Measurements from ENCODE around the gene POC1B. TPM values are rescaled to one million over a fixed set of nuclear protein-coding genes. Genes with fewer than 3 reads are reported as not detected.

Gene POC1B
- total and polyA plus RNA-seq, 10 donors: 10.5 to 47.3 (median 30.4) TPM

- Histone ChIP-seq H3K27me3 (replicated peaks in 1 of 7) (no peaks in the 10 kb centered on the region), H3K4me1 (peaks cover 0 to 48% (median 14%) of the 10 kb centered on the region in 6 donors), H3K4me3 (no peak overlapping the region), H3K9me3 (no peaks in the 10 kb centered on the region), H3K27ac (peak overlapping the region in 6 of 8 donors; percentile 4 to 79 (median 52)), H3K36me3 (peaks cover 0 to 5% (median 0%) of the 10 kb centered on the region in 6 donors)
- 77 to 90% (median 86%) methylated on average over 8 of the region's 8 CpGs for WGBS, 5 donors
- no peak for DNase-seq
- intact Hi-C loops (cut with DNase I; ENCODE audit: low total_unique reads): no loop called here
- no peak for TF ChIP-seq POLR2AphosphoS5 (IDR thresholded peaks at IDR 0.05)
- TF ChIP-seq, protein P1, sequence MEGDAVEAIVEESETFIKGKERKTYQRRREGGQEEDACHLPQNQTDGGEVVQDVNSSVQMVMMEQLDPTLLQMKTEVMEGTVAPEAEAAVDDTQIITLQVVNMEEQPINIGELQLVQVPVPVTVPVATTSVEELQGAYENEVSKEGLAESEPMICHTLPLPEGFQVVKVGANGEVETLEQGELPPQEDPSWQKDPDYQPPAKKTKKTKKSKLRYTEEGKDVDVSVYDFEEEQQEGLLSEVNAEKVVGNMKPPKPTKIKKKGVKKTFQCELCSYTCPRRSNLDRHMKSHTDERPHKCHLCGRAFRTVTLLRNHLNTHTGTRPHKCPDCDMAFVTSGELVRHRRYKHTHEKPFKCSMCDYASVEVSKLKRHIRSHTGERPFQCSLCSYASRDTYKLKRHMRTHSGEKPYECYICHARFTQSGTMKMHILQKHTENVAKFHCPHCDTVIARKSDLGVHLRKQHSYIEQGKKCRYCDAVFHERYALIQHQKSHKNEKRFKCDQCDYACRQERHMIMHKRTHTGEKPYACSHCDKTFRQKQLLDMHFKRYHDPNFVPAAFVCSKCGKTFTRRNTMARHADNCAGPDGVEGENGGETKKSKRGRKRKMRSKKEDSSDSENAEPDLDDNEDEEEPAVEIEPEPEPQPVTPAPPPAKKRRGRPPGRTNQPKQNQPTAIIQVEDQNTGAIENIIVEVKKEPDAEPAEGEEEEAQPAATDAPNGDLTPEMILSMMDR (IDR thresholded peaks at IDR 0.05 in 8 of 11, conservative IDR thresholded peaks at IDR 0.05 in 3 of 11): no peak
- no peak for TF ChIP-seq POLR2A (IDR thresholded peaks at IDR 0.05)
Measured at GRCh38 chr12:89477633-89478279, 48.1 kb downstream of the POC1B start.

- Histone ChIP-seq H3K9me3 (no peaks in the 10 kb centered on the region), H3K36me3 (peaks cover 0 to 4% (median 0%) of the 10 kb centered on the region in 6 donors), H3K4me3 (no peak overlapping the region), H3K4me1 (peaks cover 0 to 48% (median 14%) of the 10 kb centered on the region in 6 donors), H3K27me3 (replicated peaks in 1 of 7) (no peaks in the 10 kb centered on the region), H3K27ac (peak overlapping the region in 6 of 8 donors; percentile 4 to 79 (median 52))
- intact Hi-C loops (cut with DNase I; ENCODE audit: low total_unique reads): no loop called here
- DNase-seq: no peak
- 60 to 78% (median 72%) methylated on average over 4 of the region's 4 CpGs for WGBS, 5 donors
- TF ChIP-seq POLR2A (IDR thresholded peaks at IDR 0.05): no peak
- TF ChIP-seq, protein P1 (IDR thresholded peaks at IDR 0.05 in 8 of 11, conservative IDR thresholded peaks at IDR 0.05 in 3 of 11): no peak
- no peak for TF ChIP-seq POLR2AphosphoS5 (IDR thresholded peaks at IDR 0.05)
Measured at GRCh38 chr12:89476904-89477595, 48.8 kb downstream of the POC1B start.

GRCh38 chr12:89476232-89476631 lies 49.6 kb downstream of the POC1B start:
- no peak for DNase-seq
- Histone ChIP-seq H3K4me3 (no peak overlapping the region), H3K27me3 (replicated peaks in 1 of 7) (no peaks in the 10 kb centered on the region), H3K9me3 (no peaks in the 10 kb centered on the region), H3K36me3 (peaks cover 0 to 4% (median 0%) of the 10 kb centered on the region in 6 donors), H3K4me1 (peaks cover 0 to 44% (median 14%) of the 10 kb centered on the region in 6 donors), H3K27ac (peak overlapping the region in 5 of 8 donors; percentile 7 to 79 (median 52))
- intact Hi-C loops (cut with DNase I; ENCODE audit: low total_unique reads): no loop called here
- whole genome bisulfite sequencing, 5 donors: 72 to 84% (median 79%) methylated on average over 3 of the region's 3 CpGs
- TF ChIP-seq, protein P1 (IDR thresholded peaks at IDR 0.05 in 8 of 11, conservative IDR thresholded peaks at IDR 0.05 in 3 of 11): no peak
- no peak for TF ChIP-seq POLR2A (IDR thresholded peaks at IDR 0.05)
- TF ChIP-seq POLR2AphosphoS5 (IDR thresholded peaks at IDR 0.05): no peak
